ENCODE results near the gene CLEC4F. TPM values are rescaled to one million over a fixed set of nuclear protein-coding genes. Genes with fewer than 3 reads are reported as not detected.

The CLEC4F gene
- total and polyA plus RNA-seq, 10 of the 15 experiments (the other 5 are each of a cell fraction or from before 2014, with no cell fraction given) = 0.03 TPM; not detected in 9

- Histone ChIP-seq H4K20me1 (ENCODE audit: control insufficient read depth, insufficient read depth) (0 out of 2 replicates have a peak, but pooled peaks cover 3% of the 10 kb centered on the region), H2AFZ (ENCODE audit: control insufficient read depth, low read depth, low read length) (no peak overlapping the region), H3K36me3 (ENCODE audit: control insufficient read depth in 2 of 2, insufficient read depth in 2 of 2, low read length in 1 of 2) (no peaks in the 10 kb centered on the region), H3K4me3 (no peak overlapping the region), H3K27ac (ENCODE audit: control insufficient read depth, insufficient read depth) (no peak overlapping the region), H3K4me1 (ENCODE audit: control insufficient read depth, insufficient read depth, low read length) (no peaks in the 10 kb centered on the region), H3K4me2 (ENCODE audit: control insufficient read depth, insufficient read depth) (no peak overlapping the region), H3K9ac (ENCODE audit: control insufficient read depth, insufficient read depth, low read length) (no peak overlapping the region), H3K79me2 (ENCODE audit: control insufficient read depth, insufficient read depth, low read length) (no peaks in the 10 kb centered on the region), H3K9me3 (replicated peaks; ENCODE audit: control insufficient read depth, insufficient read depth, low read length) (peaks cover 2% of the 10 kb centered on the region; the same call in 2 of the 3 replicates), H3K27me3 (replicated peaks in 1 of 2; ENCODE audit: control insufficient read depth in 2 of 2, insufficient read depth in 2 of 2, low read length in 1 of 2) (peaks cover 0 to 5% of the 10 kb centered on the region in 2 experiments; a peak in 1 of 4 replicates)
- DNase-seq (ENCODE audit: low read depth, low spot score) = no peak
- RAD21 ChIA-PET (ENCODE audit: unreplicated experiment) = no interaction called here
- no peak for TF ChIP-seq GATAD2B (conservative IDR thresholded peaks at IDR 0.05; ENCODE audit: low read depth)
- in situ Hi-C loops (cut with MboI) (no loop called here), intact Hi-C loops (cut with micrococcal nuclease; ENCODE audit: unreplicated experiment) (no loop called here)
- SMC1A ChIA-PET (ENCODE audit: uncharacterized antibody, unreplicated experiment) = interaction anchor here (1.4 kb wide), 1 partner anchor 14 kb away, joined by 4 read pairs; no protein-coding TSS in a partner anchor
- POLR2A ChIA-PET = no interaction called here
- 16% methylated on average over 2 of the region's 2 CpGs for WGBS (ENCODE audit: insufficient coverage, insufficient replicate concordance, low lambda C conversion rate, missing lambda C conversion rate)
- no peak for FAIRE-seq
- CTCF ChIA-PET = interaction anchor here (0.6 kb wide), 2 partner anchors 510 to 717 kb away, joined by 3 to 4 read pairs; no protein-coding TSS in a partner anchor
- no TSS peak for BruUV-seq (replicated peaks)
- no peak for ATAC-seq
These were observed 45.3 kb downstream of the CLEC4F start for GRCh38 chr2:70775141-70775540.

GRCh38 chr2:70772486-70773155, 47.8 kb downstream of the CLEC4F start:
- WGBS (ENCODE audit: insufficient coverage, insufficient replicate concordance, low lambda C conversion rate, missing lambda C conversion rate) = 22% methylated on average over 2 of the region's 2 CpGs
- in situ Hi-C loops (cut with MboI) = no loop called here
- BruUV-seq (replicated peaks) = no TSS peak
- ChIA-PET POLR2A (no interaction called here), SMC1A (ENCODE audit: uncharacterized antibody, unreplicated experiment) (no interaction called here), RAD21 (ENCODE audit: unreplicated experiment) (no interaction called here), CTCF (no interaction called here)
- ATAC-seq = no peak
- 0 out of 2 replicates have a peak, but pooled peaks cover 3% of the 10 kb centered on the region for H4K20me1 ChIP-seq (ENCODE audit: control insufficient read depth, insufficient read depth)
- intact Hi-C loops (cut with micrococcal nuclease; ENCODE audit: unreplicated experiment) = no loop called here
- H3K27ac ChIP-seq (ENCODE audit: control insufficient read depth, insufficient read depth) = no peak overlapping the region
- peaks cover 3% of the 10 kb centered on the region for H3K4me1 ChIP-seq (ENCODE audit: control insufficient read depth, insufficient read depth, low read length)
- no peak overlapping the region for H3K4me3 ChIP-seq
- no peaks in the 10 kb centered on the region for H3K36me3 ChIP-seq (ENCODE audit: control insufficient read depth in 2 of 2, insufficient read depth in 2 of 2, low read length in 1 of 2)
- H3K79me2 ChIP-seq (ENCODE audit: control insufficient read depth, insufficient read depth, low read length) = no peaks in the 10 kb centered on the region
- DNase-seq (ENCODE audit: low read depth, low spot score) = no peak
- peaks cover 4 to 8% of the 10 kb centered on the region in 2 experiments; a peak in 3 of 4 replicates for H3K27me3 ChIP-seq (replicated peaks in 1 of 2; ENCODE audit: control insufficient read depth in 2 of 2, insufficient read depth in 2 of 2, low read length in 1 of 2)
- no peak overlapping the region for H2AFZ ChIP-seq (ENCODE audit: control insufficient read depth, low read depth, low read length)
- no peak for FAIRE-seq
- H3K4me2 ChIP-seq (ENCODE audit: control insufficient read depth, insufficient read depth) = no peak overlapping the region
- no peak overlapping the region for H3K9ac ChIP-seq (ENCODE audit: control insufficient read depth, insufficient read depth, low read length)
- TF ChIP-seq NRF1 (conservative IDR thresholded peaks at IDR 0.05; ENCODE audit: low read depth, low read length) (no peak), MEF2A (IDR thresholded peaks at IDR 0.05; ENCODE audit: insufficient read depth, low read depth, low read length) (no peak), CREB1 (IDR thresholded peaks at IDR 0.05; ENCODE audit: low read depth) (no peak), GATAD2B (conservative IDR thresholded peaks at IDR 0.05; ENCODE audit: low read depth) (no peak), BCL11A (IDR thresholded peaks at IDR 0.05; ENCODE audit: low read depth, low read length) (no peak)
- TF ChIP-seq, protein P1, sequence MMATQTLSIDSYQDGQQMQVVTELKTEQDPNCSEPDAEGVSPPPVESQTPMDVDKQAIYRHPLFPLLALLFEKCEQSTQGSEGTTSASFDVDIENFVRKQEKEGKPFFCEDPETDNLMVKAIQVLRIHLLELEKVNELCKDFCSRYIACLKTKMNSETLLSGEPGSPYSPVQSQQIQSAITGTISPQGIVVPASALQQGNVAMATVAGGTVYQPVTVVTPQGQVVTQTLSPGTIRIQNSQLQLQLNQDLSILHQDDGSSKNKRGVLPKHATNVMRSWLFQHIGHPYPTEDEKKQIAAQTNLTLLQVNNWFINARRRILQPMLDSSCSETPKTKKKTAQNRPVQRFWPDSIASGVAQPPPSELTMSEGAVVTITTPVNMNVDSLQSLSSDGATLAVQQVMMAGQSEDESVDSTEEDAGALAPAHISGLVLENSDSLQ (IDR thresholded peaks at IDR 0.05) = no peak
- H3K9me3 ChIP-seq (replicated peaks; ENCODE audit: control insufficient read depth, insufficient read depth, low read length) = peaks cover 2% of the 10 kb centered on the region; the same call in 2 of the 3 replicates
